Activated T-cell treated with anti-CD3 and anti-CD28 coated beads, Interleukin-2, amount 50 U/mL, for 48 hours (primary cell): ENCODE measurements around the gene ANK2.

Source experiments
- DNase-seq, 2 experiments: peaks; one replicate each; pipeline ENCODE4 v3.0.0-alpha.2; 2020

The ANK2 gene

DNA sequence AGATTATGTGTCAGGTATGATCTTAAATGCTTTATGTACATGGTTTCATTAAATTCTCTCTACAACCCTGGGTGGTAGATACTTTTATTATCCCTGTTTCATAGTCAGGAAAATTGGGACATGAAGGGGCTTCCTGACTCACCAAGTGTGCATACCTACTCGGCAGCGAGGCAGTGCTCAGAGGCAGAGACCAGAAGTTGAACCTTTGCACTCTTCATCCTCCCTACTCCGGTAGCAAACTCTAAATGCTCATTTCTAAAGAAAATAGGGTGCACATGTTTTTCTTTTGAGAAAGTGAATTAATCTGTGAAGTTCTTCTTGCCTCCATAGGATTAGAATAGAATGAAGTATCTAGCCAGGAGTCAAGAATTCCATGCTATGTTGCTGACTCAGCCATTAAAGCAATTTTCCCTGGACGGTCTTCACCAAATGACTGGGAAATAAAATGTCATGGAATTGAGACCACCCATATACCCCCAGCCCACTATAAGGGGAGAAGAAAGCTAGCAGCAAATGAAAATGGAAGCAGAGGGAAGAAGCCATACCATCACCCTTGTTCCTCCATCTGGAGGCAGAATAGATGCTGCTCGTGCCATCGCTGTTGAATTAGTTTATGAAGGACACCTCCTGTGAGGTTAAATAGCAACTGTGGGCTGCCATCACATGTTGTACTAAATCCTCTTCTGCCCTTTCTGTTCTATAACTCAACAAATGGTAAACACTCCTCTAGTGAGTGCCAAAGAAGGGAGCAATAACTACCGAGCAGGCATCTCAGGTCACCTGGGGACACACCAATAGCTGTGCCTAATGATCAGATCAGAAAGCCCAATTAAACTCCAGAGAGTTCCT lies 356.6 kb downstream of the ANK2 start:
- DNase-seq = no peak

DNA sequence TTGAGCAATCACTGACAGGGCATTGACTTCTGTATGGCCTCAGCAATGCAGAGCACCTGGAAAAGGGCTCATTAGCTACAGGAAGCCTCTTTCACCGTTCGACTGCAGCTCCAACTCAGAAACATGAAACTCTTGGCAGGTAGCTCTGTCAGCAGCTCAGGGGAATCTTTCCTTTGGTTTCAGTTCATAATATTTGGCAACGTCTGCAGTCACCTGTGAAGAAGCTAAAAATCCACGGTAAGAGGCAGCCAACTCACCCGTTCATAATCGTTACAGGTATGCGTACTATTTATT lies 357.2 kb downstream of the ANK2 start:
- DNase-seq = no peak

DNA sequence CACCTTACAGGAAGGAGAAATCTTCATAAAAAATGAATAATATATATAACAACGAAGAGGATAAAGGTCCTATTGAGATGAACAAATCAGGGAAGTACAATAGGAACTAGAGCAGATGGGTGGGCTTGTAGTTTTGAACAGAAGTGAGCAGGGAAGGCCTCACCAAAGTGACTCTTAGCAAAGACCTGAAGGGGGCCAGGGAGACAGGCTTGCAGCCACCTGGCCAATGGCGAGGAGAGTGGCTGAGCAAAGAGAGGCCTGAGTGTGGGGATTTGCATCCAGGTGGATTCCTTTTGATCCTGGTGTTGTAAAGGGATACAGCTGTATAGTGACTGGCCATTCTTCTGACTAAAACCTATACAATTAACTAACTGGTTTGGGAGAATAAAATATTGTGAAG lies 358.0 kb downstream of the ANK2 start:
- DNase-seq = no peak

DNA sequence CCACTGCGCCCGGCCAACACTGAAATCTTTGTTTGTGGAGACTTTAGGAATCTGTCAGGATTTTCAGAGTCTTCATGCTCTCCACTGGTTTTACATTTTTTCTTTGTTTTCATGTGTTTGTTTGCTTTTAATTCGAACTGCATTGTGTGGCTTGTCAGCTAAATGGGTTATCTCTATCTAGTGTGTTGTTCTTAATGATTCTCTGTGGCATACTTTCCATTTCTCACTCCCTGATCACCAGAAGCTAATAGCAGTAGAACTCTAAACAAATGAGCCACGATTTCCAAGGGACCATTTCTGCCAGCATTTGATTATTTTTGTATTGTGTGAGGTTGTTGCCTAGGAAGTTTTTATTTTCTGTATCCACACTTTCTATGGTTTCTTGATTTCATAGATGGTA lies 359.7 kb downstream of the ANK2 start:
- no peak for DNase-seq

DNA sequence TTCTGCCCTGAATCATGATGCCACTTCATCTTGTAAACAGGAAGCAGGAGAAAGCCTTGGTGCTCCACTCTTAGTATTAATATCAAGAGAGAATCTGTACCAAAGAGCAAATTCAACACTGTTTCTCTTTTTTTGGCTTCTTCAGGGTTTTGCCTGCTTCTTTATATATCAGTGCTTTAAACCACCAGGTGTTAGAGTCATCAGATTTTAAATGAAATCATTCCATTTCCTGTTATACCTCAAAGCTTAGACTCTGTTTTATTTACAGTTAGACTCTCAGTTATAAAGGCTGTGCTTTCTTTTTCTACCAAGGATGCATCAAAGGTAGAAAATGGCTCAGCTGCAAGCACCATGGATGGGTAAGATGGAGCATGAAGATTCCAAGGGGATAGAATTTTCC lies 361.2 kb downstream of the ANK2 start:
- DNase-seq = no peak

DNA sequence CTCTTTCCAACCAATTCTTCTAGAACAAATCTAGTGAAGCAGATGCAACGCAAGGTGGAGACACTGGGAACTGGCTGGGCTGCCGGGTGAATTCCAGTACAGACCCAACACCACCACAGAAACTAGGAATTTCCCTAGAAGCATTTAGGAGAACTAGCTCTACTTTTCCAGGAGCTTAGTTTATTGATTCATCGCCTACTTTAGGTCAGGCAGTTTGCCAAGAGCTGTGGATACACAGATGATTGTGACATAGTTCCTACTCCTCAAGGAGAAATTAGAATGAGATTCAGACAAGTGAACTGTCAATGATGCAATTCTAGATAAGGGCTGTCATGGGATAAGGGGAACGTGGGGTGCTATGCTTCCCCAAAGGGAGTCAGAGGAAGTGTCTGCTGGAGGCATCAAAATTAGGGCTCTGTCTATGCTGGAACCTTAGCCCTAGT lies 362.1 kb downstream of the ANK2 start:
- DNase-seq = no peak

DNA sequence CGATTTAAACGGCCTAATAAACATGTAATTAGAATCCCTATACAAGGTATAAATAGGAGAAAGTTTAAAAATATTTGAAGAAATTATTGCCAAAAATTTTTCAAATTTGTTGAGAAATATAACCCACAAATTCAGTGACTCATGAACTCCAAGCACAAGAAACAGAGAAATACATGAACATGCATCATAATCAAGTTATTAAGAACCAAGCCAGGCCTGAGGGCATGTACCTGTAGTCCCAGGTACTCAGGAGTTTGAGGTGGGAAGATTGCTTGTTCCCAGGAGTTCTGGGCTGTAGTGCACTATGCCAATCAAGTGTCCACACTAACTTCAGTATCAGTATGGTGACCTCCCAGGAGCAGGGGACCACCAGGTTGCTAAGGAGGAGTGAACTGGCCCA lies 370.2 kb downstream of the ANK2 start:
- no peak for DNase-seq

DNA sequence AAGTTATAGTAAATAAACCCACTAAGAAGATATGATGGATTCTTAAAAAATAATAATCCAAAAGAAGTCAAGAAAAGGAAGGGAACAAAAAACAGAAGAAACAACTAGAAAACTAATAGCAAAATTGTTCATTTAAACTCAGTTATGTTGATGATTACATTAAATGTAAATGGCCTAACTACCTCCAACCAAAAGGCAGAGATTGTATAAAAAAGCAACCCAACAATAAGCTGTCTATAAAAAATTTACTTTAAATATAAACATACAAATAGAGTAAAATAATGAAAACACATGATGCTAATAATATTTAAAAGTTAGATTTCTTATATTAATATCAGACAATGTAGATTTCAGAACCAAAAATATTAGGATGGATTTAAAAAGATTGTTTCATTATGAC lies 371.5 kb downstream of the ANK2 start:
- DNase-seq = no peak

DNA sequence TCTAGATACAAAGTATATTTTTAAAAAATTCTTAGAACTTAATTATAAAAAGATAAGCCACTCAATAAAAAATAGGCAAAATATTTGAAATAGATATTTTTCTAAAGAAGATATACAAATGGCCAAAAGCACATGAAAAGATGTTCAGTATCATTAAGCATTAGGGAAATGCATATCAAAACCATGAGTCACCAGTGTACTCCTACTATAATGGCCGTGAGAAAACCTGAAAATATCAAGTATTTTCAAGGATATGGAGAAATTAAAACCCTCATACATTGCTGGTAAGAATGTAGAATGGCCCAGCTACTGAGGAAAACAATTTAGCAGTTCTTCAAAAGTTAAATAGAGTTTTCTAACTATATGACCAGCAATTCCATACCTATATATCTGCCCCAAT lies 374.2 kb downstream of the ANK2 start:
- no peak for DNase-seq

DNA sequence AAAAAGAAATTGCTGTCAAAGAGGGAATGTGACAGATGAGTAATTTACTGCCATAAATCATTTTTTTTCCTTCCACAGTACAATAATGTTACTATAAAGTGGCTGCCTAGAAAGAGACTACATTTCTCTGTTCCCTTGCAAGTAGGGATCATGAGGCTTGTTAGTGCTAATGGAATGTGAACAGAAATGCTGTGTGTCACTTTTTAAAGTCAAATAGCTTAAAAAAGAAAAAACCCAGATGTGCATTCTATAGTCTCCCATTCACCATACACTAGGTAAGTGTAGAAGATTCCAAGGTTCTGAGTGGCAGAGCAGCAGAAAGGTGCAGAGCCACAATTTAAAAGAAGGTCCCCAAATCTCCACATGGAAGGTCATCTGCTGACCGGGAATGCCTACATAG lies 383.7 kb downstream of the ANK2 start:
- no peak for DNase-seq
